KMS-11 (cell line): Measurements from ENCODE around the gene TCF12.

Experiments
- H2AFZ ChIP-seq: fragments of 200-600 bp; sonication (generic); 2 replicates; pipeline ENCODE4 v1.6.1; 2016; ENCODE audit warnings: antibody characterized with exemption, mixed run types, low read depth
- H3K27ac ChIP-seq: fragments of 200-600 bp; sonication (generic); 2 replicates; pipeline ENCODE4 v1.6.1; 2016; ENCODE audit warnings: mild to moderate bottlenecking, mixed run types
- H3K27me3 ChIP-seq: fragments of 200-600 bp; sonication (generic); 2 replicates; pipeline ENCODE4 v1.6.1; 2017; ENCODE audit warnings: mild to moderate bottlenecking, low read depth, mixed run types, moderate library complexity; ENCODE audit not compliant: insufficient read depth
- H3K36me3 ChIP-seq: fragments of 200-600 bp; sonication (generic); 2 replicates; pipeline ENCODE4 v1.6.1; 2017; ENCODE audit warnings: mild to moderate bottlenecking, mixed run types; ENCODE audit not compliant: insufficient read depth
- H3K4me1 ChIP-seq: fragments of 200-600 bp; sonication (generic); 2 replicates; pipeline ENCODE4 v1.6.1; 2016; ENCODE audit warnings: mild to moderate bottlenecking, low read depth, mixed run types; ENCODE audit not compliant: poor library complexity, severe bottlenecking
- H3K4me2 ChIP-seq: fragments of 200-600 bp; sonication (generic); 2 replicates; pipeline ENCODE4 v1.7.0; 2016; ENCODE audit warnings: mild to moderate bottlenecking, mixed run types
- H3K4me3 ChIP-seq: fragments of 200-600 bp; sonication (generic); IDR thresholded peaks from 2 replicates; pipeline ENCODE4 v1.6.1; 2017; ENCODE audit warnings: low read depth, low read length, mixed read lengths; ENCODE audit not compliant: insufficient read depth
- H3K79me2 ChIP-seq: fragments of 200-600 bp; sonication (generic); 2 replicates; pipeline ENCODE4 v1.6.1; 2016; ENCODE audit warnings: low read depth, mixed run types; ENCODE audit not compliant: insufficient read depth
- H3K9ac ChIP-seq: fragments of 200-600 bp; sonication (generic); 2 replicates; pipeline ENCODE4 v1.6.1; 2016; ENCODE audit warnings: mild to moderate bottlenecking, mixed run types
- H4K20me1 ChIP-seq: fragments of 200-600 bp; sonication (generic); 2 replicates; pipeline ENCODE4 v1.6.1; 2016; ENCODE audit warnings: mild to moderate bottlenecking, mixed run types; ENCODE audit not compliant: insufficient read depth
- CTCF ChIP-seq: fragments of 200-600 bp; sonication (generic); conservative IDR thresholded peaks from 2 replicates; pipeline ENCODE4 v1.6.1; 2017; ENCODE audit warnings: low read depth, mild to moderate bottlenecking, antibody characterized with exemption, low read length, moderate library complexity, mixed read lengths

The TCF12 gene

DNA sequence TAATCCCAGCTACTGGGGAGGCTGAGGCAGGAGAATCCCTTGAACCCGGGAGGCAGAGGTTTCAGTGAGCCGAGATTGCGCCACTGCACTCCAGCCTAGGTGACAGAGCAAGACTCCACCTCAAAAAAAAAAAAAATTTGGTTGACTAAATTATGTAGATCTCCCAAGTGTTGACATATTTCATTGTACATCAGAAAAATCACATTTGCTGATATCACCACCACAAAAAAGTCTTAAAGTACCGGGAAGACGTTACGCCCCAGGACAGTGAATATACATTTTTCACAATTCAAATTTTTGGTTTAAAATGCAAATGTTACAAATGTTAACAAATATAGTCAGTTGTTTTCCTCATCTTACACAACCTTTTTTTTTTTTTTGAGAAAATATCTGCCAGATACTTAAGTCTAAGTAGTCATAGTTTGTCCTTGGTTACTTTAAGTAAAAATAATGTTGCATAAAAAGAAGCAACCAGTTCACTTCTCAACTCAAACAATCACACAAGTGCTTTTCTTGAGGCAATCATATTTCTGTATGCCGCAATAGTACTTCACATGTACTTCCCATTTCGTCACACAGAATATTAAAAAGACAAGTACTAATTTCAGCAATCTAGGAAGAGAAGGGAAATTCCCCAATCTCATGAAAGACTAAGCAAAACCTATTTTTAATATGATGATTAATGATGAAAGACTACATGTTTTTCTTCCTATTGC is 41.0 kb upstream of the TCF12 start:
- Histone ChIP-seq H3K9ac (no peak overlapping the region), H3K4me1 (no peaks in the 10 kb centered on the region), H3K27me3 (no peaks in the 10 kb centered on the region), H3K4me2 (no peak overlapping the region), H3K36me3 (no peaks in the 10 kb centered on the region), H3K4me3 (no peak overlapping the region), H4K20me1 (no peaks in the 10 kb centered on the region), H3K79me2 (no peaks in the 10 kb centered on the region), H3K27ac (no peak overlapping the region), H2AFZ (no peak overlapping the region)
- TF ChIP-seq CTCF = no peak

DNA sequence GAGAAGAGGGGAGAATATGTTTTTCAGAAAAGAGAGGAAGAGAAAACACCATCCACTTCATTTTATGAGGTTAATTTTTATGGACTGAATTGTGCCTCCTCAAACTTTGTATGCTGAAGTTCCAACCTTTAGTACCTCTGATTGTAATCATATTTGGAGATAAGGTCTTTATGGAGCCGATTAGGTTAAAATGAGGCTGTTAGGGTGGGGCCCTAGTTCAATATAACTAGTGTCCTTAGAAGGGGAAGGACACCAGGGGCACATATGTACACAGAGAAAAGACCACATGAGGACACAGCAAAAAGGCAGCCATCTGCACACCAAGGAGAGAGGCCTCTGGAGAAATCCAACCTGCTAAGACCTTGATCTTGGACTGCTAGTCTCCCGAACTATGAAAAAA is 38.9 kb upstream of the TCF12 start:
- H3K4me1 ChIP-seq = no peaks in the 10 kb centered on the region
- H3K4me3 ChIP-seq = no peak overlapping the region
- H3K9ac ChIP-seq = no peak overlapping the region
- no peaks in the 10 kb centered on the region for H3K27me3 ChIP-seq
- H2AFZ ChIP-seq = no peak overlapping the region
- H3K27ac ChIP-seq = no peak overlapping the region
- no peaks in the 10 kb centered on the region for H4K20me1 ChIP-seq
- no peak overlapping the region for H3K4me2 ChIP-seq
- no peaks in the 10 kb centered on the region for H3K36me3 ChIP-seq
- TF ChIP-seq CTCF = no peak
- H3K79me2 ChIP-seq = no peaks in the 10 kb centered on the region

DNA sequence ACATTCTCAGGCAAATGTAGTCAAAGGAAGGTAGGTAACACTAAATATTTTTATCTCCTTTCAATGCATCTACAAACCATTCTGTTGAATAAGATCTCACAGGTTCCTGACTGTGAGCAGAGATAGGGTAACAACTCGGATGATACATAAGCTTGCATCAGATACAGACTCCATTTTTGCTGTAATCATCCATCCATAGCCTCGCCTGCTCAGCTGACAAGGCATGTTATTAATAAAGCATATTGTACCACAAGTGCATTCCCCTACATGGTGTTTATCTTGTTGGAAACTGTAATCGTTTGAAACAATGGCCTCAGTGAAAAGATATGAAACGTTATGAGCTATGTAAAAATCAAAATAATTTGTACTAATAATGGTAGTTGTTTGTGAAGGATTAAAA is 35.4 kb upstream of the TCF12 start:
- no peaks in the 10 kb centered on the region for H4K20me1 ChIP-seq
- no peaks in the 10 kb centered on the region for H3K36me3 ChIP-seq
- no peak overlapping the region for H3K4me2 ChIP-seq
- no peaks in the 10 kb centered on the region for H3K27me3 ChIP-seq
- H3K79me2 ChIP-seq = no peaks in the 10 kb centered on the region
- H2AFZ ChIP-seq = no peak overlapping the region
- TF ChIP-seq CTCF = no peak
- no peak overlapping the region for H3K9ac ChIP-seq
- H3K27ac ChIP-seq = no peak overlapping the region
- H3K4me3 ChIP-seq = no peak overlapping the region
- peaks cover 5% of the 10 kb centered on the region for H3K4me1 ChIP-seq

- no peaks in the 10 kb centered on the region for H3K36me3 ChIP-seq
- peak overlapping the region; percentile 67 for H3K27ac ChIP-seq
- TF ChIP-seq CTCF = no peak
- no peaks in the 10 kb centered on the region for H3K27me3 ChIP-seq
- peak overlapping the region; percentile 87; the same call in 1 of the 2 replicates for H3K9ac ChIP-seq
- no peaks in the 10 kb centered on the region for H3K79me2 ChIP-seq
- no peak overlapping the region for H3K4me3 ChIP-seq
- peaks cover 8% of the 10 kb centered on the region for H3K4me1 ChIP-seq
- H2AFZ ChIP-seq = peak overlapping the region; percentile 99
- peak overlapping the region; percentile 77 for H3K4me2 ChIP-seq
- no peaks in the 10 kb centered on the region for H4K20me1 ChIP-seq
These were observed 32.0 kb upstream of the TCF12 start for GRCh38 chr15:56886363-56886931.
